ENCODE data around the gene EXOC1.
"Not testable (repeated sequence)": the region's sequence is repeated elsewhere in the genome, so short reads cannot be mapped to it uniquely, and the experiment has no call there.

Gene EXOC1

DNA sequence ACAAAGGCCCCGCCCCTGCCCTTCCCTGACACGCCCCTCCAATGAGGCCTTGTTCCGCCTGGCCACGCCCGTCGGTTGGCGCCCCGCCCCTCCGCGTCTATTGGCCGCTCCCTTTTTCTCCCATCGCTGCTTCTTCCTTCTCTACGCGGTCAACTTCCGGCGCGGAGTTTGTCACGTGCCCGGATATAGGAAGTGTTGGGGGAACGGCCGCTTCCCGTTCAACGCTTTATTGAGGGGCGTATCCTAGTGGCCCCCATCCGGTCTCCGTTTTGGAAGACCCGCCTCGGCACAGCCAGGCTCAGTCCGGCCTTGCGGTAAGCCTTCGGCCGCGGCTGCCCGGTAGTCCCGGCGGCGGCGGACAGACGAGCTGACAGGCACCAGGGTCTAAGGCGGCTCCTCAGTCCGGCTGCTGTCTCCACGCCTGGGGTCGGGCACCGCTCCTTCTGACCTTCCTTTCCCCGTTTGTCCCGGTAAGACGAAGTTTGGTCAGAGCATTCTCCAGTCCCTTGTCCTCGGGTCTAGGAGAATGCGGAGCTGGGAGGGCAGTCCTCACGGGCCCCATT lies at the start of gene EXOC1:
EXOC1 (plus strand) TSS at position 165 of the 563 bp plus-strand sequence. CDS start 4,676 bp downstream, outside the sequence.
- DNase-seq (ENCODE audit: low read depth in 2 of 2): peak; percentile 89

GRCh38 chr4:55807556-55807955 lies 45.9 kb upstream of the EXOC1 start:
- no peak for DNase-seq (ENCODE audit: low read depth in 2 of 2)

DNA sequence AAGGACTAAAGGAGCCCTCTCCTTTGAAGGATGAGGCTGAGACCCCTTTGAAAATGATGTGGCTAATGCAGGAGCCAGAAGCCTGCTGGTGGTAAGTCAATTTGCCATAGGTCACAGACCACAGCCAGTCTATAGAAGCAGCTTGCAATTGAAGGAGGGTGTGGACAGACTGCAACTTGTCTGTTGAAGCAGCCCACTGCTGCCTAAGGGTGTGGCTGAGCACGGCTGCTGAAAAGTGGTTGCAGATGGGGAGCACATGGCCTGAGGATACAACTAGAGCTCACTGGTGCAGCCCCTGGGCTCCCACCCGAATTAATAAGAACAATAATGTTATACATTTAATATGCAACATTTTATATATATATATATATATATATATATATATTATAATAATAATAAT lies 45.3 kb upstream of the EXOC1 start:
- no peak for DNase-seq (ENCODE audit: low read depth in 2 of 2)

- no peak for DNase-seq (ENCODE audit: low read depth in 2 of 2)
Observed at GRCh38 chr4:55808632-55809031, 44.8 kb upstream of the EXOC1 start.

DNA sequence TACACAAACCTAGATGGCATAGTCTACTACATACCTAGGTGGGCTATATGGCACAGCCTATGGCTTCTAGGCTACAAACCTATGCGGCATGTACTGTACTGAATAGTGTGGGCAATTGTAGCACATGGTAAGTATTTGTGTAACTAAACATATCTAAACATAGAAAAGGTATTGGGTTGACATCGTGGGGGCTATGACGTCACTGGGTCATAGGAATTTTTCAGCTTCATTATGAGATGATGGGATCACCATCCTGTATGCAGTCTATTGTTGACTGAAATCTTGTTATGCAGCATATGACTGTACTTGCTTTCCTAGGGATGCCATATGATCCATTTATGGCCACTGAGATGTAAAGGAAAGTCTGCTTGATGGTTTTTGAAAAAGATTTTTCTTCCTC lies 35.8 kb upstream of the EXOC1 start:
- DNase-seq (ENCODE audit: low read depth in 2 of 2): no peak

- no peak for DNase-seq (ENCODE audit: low read depth in 2 of 2)
Observed at GRCh38 chr4:55819634-55820033, 33.8 kb upstream of the EXOC1 start, which contains the start of gene EXOC1L. Gene EXOC1L, plus strand, starts transcription at chr4:55819790. Its CDS starts 237 bp downstream, at chr4:55820027.

DNA sequence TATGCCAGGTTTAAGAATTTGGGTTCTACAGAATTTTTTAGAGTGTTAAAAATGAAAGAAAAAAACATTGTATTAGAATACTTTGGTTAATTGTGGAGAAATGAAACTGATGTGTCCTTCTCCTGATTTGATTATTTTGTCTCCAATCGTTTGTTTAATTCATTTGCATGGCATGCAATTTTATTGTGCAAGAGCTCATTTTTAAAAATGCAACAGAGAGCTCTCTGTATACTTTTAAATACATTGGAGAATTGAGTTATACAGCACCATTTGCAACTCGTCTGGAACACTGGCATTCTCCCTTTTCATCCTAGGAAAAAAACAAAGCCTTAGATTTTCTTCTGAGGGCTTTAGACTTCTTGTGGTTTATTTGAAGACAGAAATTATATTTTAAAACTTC lies 33.2 kb upstream of the EXOC1 start:
- no peak for DNase-seq (ENCODE audit: low read depth in 2 of 2)

- DNase-seq (ENCODE audit: low read depth in 2 of 2): no peak
Observed at GRCh38 chr4:55822329-55822728, 31.1 kb upstream of the EXOC1 start.

DNA sequence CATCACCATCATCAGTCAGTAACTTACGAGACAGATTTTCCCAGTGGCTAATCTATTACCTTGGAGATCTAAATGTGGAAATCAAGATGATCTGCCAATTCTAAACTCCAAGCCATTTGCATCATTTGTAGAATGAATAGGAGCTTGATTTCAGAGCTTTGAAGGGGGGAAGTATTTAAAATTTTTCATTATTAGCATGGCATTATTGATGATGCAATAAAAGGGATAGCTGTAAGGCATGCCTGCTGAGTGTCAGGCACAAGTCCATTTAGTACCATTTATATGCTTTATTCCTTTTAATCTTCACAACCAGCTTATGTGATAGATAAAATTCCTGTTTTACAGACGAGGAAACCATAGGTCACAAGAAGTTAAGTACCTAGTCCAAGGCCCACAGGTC lies 28.6 kb upstream of the EXOC1 start:
- no peak for DNase-seq (ENCODE audit: low read depth in 2 of 2)

- DNase-seq (ENCODE audit: low read depth in 2 of 2): no peak
Observed at GRCh38 chr4:55826986-55827385, 26.5 kb upstream of the EXOC1 start.

- no peak for DNase-seq (ENCODE audit: low read depth in 2 of 2)
Observed at GRCh38 chr4:55827582-55827981, 25.9 kb upstream of the EXOC1 start.

GRCh38 chr4:55830048-55830447 lies 23.4 kb upstream of the EXOC1 start:
- DNase-seq (ENCODE audit: low read depth in 2 of 2): no peak

- DNase-seq (ENCODE audit: low read depth in 2 of 2): no peak
Observed at GRCh38 chr4:55830716-55831115, 22.7 kb upstream of the EXOC1 start.

DNA sequence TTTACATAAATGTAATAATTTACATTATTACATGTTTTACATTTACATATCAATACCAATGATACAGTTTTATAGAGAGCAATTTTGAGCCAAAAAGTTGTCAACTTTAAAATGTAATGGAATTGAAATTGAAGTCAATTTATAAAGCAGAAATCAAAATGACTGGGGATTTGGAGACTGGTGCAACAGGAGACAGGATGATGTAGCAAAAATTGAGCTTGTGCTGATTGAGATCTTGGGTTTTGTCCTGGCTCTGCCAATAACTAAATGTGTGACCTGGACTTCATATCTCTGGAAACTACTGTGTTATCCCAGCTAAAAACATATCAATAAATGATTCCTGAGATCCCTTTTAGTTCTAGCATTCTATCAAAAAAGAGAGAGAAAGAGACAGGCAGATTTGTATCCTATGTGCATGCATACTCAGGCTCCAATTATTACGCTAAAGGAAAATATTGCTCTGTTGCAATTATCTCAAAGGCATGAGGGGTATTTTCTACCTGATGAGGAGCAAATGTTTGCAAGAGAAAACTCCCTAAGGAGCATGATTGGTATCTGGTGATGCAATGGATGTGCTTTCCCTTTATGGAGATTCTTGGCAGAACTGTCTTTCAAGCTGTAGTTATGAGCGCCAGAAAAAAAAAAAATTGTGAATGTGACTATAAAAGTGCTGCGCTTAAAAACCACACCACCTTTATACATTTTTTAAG lies 19.2 kb upstream of the EXOC1 start:
- no peak for DNase-seq (ENCODE audit: low read depth in 2 of 2)

DNA sequence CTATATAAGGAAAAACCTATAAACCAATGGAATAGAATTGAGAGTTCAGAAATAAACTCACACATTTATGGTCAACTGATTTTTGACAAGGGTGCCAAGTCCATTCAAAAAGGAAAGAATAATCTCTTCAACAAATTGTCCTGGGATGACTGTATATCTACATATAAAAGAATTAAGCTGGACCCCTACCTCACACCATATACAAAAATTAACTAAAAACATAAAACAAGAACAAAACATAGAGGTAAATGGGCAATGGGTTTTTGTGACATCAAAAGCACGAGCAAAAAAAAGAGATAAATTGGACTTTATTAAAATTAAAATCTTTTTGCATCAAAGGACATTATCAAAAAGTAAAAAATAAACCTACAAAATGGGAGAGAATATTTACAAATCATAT lies 15.5 kb upstream of the EXOC1 start:
- no peak for DNase-seq (ENCODE audit: low read depth in 2 of 2)

GRCh38 chr4:55838356-55838755 lies 15.1 kb upstream of the EXOC1 start:
- no peak for DNase-seq (ENCODE audit: low read depth in 2 of 2)

DNA sequence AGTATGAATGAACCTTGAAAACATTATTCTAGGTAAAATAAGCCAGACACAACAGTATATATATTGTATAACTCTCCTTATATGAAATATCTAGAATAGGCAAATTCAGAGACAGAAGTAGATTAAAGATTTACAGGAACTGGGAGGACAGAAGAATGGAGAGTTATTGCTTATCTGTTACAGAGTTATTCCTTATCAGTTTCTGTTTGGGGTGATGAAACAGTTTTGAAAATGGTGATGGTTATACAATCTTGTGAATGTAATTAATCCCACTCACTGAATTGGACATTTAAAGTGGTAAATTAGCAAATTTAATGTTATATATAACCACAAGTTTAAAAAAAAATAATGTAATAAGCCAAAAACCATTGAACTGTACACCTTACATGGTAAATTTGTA lies 14.5 kb upstream of the EXOC1 start:
- DNase-seq (ENCODE audit: low read depth in 2 of 2): no peak

- DNase-seq (ENCODE audit: low read depth in 2 of 2): no peak
Observed at GRCh38 chr4:55840956-55841355, 12.5 kb upstream of the EXOC1 start.

DNA sequence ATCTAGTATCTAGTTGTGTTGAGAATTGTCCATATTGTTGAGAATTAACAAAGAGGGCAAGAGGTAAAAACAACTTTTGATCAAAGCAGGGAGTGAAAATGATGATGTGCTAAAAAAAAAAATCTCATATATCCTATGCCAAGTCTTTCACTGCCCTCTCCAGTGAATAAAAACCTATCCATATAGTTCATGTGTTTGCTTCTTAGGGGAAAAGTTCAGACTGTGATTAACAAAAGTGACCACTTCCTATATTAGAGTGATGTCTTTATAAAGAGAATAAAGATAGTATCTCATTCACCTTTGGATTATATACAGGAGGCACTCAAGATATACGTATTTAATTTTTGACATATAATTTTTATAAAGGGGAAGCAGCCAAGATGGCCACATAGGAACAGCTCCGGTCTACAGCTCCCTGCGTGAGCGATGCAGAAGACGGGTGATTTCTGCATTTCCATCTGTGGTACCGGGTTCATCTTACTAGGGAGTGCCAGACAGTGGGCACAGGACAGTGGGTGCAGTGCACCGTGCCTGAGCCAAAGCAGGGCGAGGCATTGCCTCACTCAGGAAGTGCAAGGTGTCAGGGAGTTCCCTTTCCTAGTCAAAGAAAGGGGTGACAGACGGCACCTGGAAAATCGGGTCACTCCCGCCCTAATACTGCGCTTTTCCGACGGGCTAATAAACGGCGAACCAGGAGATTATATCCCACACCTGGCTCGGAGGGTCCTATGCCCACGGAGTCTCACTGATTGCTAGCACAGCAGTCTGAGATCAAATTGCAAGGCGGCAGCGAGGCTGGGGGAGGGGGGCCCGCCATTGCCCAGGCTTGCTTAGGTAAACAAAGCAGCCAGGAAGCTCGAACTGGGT lies 11.8 kb upstream of the EXOC1 start:
- not testable (repeated sequence) for DNase-seq (ENCODE audit: low read depth in 2 of 2)

- DNase-seq (ENCODE audit: low read depth in 2 of 2): not testable (repeated sequence)
Observed at GRCh38 chr4:55842312-55842711, 11.1 kb upstream of the EXOC1 start.

GRCh38 chr4:55849724-55850123 lies 3.7 kb upstream of the EXOC1 start:
- DNase-seq (ENCODE audit: low read depth in 2 of 2): no peak

DNA sequence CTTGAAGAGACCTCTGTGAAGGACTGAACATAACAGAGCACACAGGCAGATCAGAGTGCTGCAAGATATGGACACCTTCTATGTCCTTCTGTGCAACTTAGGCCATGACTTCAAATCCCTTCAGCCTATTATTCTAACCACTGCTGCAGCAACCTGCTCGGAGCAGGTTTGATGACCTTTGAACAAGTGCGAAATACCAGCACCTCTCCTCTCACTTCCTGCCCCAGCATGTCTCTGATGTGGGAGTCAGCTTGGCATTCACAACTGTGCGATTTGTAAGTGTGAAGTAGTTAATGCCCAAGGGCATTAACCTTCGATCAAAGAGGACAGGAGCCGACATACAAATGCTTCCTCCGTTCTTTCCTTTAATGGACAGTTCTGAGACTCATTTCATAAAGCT lies 1.6 kb upstream of the EXOC1 start:
- no peak for DNase-seq (ENCODE audit: low read depth in 2 of 2)

- no peak for DNase-seq (ENCODE audit: low read depth in 2 of 2)
Observed at GRCh38 chr4:55854129-55854528, 681 bp downstream of the EXOC1 start.

Measured in fibroblast of skin of left biceps (primary cell).